Mucosa of descending colon (tissue), 3 donors: Measurements from ENCODE around the gene UQCR10. TPM values are rescaled to one million over a fixed set of nuclear protein-coding genes. Genes with fewer than 3 reads are reported as not detected.
A peak's percentile ranks its signal among the peaks of the same experiment; 100 is the strongest.

Experiments
- ATAC-seq: fragments of 200-7000 bp; cut with Tn5 transposase; one replicate; pipeline ENCODE4 v1.9.1; 2020; ENCODE audit warnings: mild to moderate bottlenecking, moderate library complexity
- DNase-seq, 3 donors: peaks; one replicate each; pipeline ENCODE4 v3.0.0-alpha.2; 2020
- H3K36me3 ChIP-seq: fragments of 200-600 bp; one replicate; pipeline ENCODE4 v1.8.0; 2021; ENCODE audit warnings: low read depth, mild to moderate bottlenecking
- H3K4me1 ChIP-seq: fragments of 200-600 bp; one replicate; pipeline ENCODE4 v1.8.0; 2021; ENCODE audit warnings: low read depth, mild to moderate bottlenecking
- H3K4me3 ChIP-seq: fragments of 200-600 bp; one replicate; pipeline ENCODE4 v1.8.0; 2021; ENCODE audit warnings: mild to moderate bottlenecking
- H3K9me3 ChIP-seq: fragments of 200-600 bp; one replicate; pipeline ENCODE4 v1.8.0; 2021; ENCODE audit warnings: mild to moderate bottlenecking
- intact Hi-C, 2 donors: fragments of 100-400 bp; cut with DNase I in 1 of 2; cut with micrococcal nuclease in 1 of 2; formaldehyde crosslinking; loops; one replicate each; pipeline versions ENCODE4 v1.11.0 to v1.11.1; 2022; cut with DNase I, micrococcal nuclease
- total RNA-seq, 3 donors: library from RNA; stranded (reverse); fragmentation: NEBNext Ultra II Directional in 2 of 3; extraction: Animal tissue kit (Norgen Biotek cat#: 25700) in 2 of 3; gene quantifications; one replicate each; pipeline versions ENCODE4 v1.2.1 to v1.2.4, GENCODE V29; 2021 to 2023
- TF ChIP-seq, protein P1 (sequence below): fragments of 200-600 bp; IDR thresholded peaks from one replicate; pipeline ENCODE4 v1.8.0; 2022; ENCODE audit warnings: antibody characterized with exemption, mild to moderate bottlenecking
- donor health status: DM: no; HTN: no; CAD: no; lungs with moderate emphysema.
- donor health status: DM: no; HTN: no; CAD: no.
- donor health status: DM: no; HTN: yes; CAD: no.

UQCR10 gene
- total RNA-seq, 3 donors from 2014 or later, result 102 to 178 (median 154) TPM

DNA sequence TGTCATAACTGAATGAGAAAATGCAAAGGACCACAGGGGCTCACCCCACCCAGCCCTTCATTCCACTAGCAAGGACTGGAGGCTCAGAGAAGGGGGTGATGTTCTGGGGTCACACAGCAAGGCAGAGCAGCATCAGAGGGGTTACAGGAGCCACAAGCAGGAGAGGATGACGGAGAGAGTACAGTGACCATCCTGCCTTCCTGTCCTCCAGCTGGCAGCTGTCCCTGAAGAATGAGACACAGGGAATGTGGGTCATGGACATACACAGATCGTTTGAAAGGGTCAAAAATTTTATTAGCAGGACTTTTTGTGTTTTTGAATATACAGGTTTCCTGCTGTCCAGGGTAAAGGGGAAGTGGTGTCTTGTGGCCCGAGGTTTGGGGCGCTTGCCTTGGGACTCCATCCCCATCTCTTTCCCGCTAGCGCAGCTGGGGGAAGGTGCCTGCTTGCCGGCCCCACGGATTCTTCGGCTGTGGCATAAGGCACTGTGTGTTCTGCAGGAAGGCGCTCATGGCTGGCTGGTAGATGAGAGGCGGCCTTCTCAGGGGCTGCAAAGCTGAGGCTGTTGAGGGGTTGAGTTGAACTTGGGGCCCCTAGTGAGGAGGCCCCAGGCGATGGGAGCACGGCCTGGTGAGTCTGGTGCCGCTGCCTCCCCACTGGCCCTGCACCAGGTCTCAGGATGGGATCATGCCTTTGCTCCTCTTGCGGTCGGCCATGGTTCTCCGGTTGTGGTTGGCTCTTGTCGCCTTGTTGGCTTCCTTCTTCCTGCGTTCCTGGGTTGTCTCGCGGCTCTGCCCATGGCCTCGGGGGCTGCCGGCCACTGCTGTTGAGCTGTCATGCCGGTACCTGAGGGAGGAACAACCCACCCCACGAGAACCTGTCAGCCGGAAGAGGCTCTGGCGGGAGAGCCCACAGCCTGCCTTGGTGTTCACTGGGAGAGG, 21.4 kb downstream of the UQCR10 start:
- no peaks in the 10 kb centered on the region for H3K36me3 ChIP-seq
- DNase-seq (no peak), ATAC-seq (no peak)
- no peaks in the 10 kb centered on the region for H3K4me1 ChIP-seq
- intact Hi-C loops, result no loop called here
- no peaks in the 10 kb centered on the region for H3K9me3 ChIP-seq
- TF ChIP-seq, protein P1, sequence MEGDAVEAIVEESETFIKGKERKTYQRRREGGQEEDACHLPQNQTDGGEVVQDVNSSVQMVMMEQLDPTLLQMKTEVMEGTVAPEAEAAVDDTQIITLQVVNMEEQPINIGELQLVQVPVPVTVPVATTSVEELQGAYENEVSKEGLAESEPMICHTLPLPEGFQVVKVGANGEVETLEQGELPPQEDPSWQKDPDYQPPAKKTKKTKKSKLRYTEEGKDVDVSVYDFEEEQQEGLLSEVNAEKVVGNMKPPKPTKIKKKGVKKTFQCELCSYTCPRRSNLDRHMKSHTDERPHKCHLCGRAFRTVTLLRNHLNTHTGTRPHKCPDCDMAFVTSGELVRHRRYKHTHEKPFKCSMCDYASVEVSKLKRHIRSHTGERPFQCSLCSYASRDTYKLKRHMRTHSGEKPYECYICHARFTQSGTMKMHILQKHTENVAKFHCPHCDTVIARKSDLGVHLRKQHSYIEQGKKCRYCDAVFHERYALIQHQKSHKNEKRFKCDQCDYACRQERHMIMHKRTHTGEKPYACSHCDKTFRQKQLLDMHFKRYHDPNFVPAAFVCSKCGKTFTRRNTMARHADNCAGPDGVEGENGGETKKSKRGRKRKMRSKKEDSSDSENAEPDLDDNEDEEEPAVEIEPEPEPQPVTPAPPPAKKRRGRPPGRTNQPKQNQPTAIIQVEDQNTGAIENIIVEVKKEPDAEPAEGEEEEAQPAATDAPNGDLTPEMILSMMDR, result no peak
- H3K4me3 ChIP-seq, result no peak overlapping the region

DNA sequence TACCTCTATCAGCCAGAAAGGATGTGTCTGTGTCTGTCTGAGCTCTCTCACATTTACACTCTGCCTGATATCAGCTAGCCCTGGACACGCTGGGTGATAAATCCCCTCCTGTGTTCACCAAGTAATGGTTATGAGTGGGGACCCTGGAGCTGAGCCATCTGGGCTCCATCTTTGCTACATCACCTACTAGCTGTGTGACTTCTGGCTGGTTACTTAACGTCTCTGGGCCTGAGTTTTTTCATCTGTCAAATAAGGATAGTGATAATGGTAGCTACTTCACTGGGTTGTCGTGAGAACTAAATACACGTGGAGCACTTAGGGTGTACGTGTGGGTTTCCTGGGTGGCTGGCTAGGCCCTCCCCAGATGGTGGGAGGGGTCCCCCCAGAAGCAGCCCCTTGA, 22.9 kb downstream of the UQCR10 start:
- H3K9me3 ChIP-seq, result no peaks in the 10 kb centered on the region
- no peak for ATAC-seq
- no peak overlapping the region for H3K4me3 ChIP-seq
- no peaks in the 10 kb centered on the region for H3K36me3 ChIP-seq
- TF ChIP-seq, protein P1, result no peak
- no peak for DNase-seq
- intact Hi-C loops, result no loop called here
- no peaks in the 10 kb centered on the region for H3K4me1 ChIP-seq

DNA sequence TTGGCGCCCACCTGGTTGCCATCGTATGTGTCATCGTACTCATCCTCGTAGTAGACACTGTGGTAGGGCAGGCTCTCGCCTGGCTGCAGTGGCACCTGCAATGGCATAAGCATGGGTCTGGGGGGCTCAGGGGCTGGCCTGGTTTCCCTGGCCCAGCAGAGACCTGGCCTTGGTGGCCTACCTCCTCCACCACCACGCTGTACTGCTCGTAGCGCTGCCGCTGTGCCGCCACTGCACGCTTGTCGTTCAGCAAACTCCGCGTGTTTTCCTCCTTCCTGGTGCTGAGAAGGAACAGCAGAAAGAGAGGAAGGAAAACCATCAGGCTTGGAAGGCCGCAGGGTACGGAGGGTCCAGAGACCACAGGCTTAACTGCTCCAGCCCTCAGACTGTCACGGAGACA, 26.2 kb downstream of the UQCR10 start:
- H3K9me3 ChIP-seq, result no peaks in the 10 kb centered on the region
- H3K4me1 ChIP-seq, result no peaks in the 10 kb centered on the region
- H3K36me3 ChIP-seq, result no peaks in the 10 kb centered on the region
- H3K4me3 ChIP-seq, result no peak overlapping the region
- ATAC-seq (no peak), DNase-seq (no peak)
- intact Hi-C loops, result no loop called here
- TF ChIP-seq, protein P1, result no peak

DNA sequence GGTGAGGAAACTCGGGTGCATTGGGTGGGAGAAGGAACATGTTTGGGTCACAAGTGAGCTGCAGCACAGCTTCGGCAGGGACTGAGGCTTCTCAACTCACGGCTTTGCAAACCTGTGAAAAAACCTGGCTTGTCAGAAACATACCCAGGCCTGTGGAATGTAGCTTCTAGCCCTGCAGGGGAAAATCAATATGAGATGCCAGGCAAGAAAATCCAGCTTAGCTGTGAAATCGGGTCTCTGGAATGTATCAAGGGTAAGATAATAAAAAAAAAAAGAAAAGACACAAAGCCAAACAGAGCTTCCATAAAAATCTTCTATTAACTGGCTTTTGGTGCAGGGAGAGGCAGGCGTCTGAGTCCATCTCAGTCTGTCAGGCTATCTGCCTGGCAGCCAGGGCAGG, 28.5 kb downstream of the UQCR10 start:
- no peak for DNase-seq
- intact Hi-C loops, result no loop called here
- Histone ChIP-seq H3K4me3 (no peak overlapping the region), H3K9me3 (no peaks in the 10 kb centered on the region), H3K4me1 (peaks cover 6% of the 10 kb centered on the region), H3K36me3 (peaks cover 4% of the 10 kb centered on the region)
- ATAC-seq, result no peak
- TF ChIP-seq, protein P1, result no peak

DNA sequence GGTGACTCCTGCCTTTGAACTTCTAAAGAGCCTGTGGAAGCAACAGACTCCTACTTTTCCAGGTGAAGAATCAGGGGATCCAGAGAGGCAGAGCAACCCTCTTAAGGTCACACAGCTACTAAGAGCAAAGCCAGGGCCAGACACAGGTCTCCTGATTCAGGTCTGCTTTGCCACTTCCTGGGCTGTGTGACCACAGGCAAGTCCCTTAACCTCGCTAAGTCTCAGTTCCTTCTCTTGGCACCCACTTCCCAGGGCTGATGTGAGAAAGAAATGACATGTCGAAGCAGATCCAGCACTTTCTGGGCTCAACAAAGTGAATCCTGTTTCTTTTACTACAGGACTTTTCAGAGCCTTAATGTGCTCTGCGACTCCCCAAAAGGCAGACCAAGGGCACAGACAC, 30.2 kb downstream of the UQCR10 start:
- Histone ChIP-seq H3K4me1 (peaks cover 6% of the 10 kb centered on the region), H3K9me3 (no peaks in the 10 kb centered on the region), H3K36me3 (peaks cover 11% of the 10 kb centered on the region), H3K4me3 (no peak overlapping the region)
- DNase-seq (no peak), ATAC-seq (peak; percentile 37)
- TF ChIP-seq, protein P1, result no peak
- intact Hi-C loops, result no loop called here
